DMS114 treated with DMSO at 0.1 percent for 48 hours (cell line): ENCODE results near the gene JAM3.

ENCODE experiments used
- DNase-seq: peaks from one replicate; lab custom pipeline; 2025; ENCODE audit not compliant: unreplicated experiment; lab: John Stamatoyannopoulos, UW

Gene JAM3

GRCh38 chr11:134143801-134144200 lies 74.9 kb downstream of the JAM3 start:
- no peak for DNase-seq

GRCh38 chr11:134144744-134145143 lies 75.9 kb downstream of the JAM3 start:
- DNase-seq, result no peak

DNA sequence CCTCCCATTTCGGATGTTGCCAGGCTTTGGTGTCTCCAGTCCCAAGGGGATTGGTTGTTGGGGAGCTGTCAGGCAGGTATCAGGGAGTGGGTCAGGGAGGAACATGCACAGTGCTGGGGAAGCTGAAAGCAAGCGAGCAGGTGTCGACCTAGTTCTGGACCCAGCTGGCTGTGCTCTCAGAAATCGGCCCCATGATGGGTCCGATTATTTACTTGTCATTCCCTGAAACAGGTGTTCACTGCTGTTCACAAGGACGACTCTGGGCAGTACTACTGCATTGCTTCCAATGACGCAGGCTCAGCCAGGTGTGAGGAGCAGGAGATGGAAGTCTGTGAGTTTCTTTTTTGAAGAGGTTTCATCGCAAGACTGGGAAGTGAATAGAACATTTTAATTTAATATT lies 76.8 kb downstream of the JAM3 start:
- no peak for DNase-seq

DNA sequence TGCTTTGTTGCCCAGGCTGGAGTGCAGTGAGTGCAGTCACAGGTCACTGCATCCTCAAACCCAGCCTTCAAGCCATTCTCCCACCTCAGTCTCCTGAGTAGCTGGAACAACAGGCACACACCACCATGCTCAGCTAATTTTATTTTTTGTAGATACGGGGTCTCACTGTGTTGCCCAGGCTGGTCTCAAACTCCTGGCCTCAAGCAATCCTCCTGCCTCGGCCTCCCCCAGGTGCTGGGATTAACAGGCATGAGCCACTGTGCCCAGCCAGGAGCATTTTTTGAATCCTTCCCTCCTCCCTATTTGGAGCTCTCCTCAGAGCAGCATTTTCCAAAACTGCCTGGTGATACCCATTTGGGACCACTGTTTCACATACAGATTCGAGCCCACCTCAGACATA lies 77.7 kb downstream of the JAM3 start:
- DNase-seq, result no peak

- DNase-seq, result no peak
Measured at GRCh38 chr11:134149371-134149770, 80.5 kb downstream of the JAM3 start.

DNA sequence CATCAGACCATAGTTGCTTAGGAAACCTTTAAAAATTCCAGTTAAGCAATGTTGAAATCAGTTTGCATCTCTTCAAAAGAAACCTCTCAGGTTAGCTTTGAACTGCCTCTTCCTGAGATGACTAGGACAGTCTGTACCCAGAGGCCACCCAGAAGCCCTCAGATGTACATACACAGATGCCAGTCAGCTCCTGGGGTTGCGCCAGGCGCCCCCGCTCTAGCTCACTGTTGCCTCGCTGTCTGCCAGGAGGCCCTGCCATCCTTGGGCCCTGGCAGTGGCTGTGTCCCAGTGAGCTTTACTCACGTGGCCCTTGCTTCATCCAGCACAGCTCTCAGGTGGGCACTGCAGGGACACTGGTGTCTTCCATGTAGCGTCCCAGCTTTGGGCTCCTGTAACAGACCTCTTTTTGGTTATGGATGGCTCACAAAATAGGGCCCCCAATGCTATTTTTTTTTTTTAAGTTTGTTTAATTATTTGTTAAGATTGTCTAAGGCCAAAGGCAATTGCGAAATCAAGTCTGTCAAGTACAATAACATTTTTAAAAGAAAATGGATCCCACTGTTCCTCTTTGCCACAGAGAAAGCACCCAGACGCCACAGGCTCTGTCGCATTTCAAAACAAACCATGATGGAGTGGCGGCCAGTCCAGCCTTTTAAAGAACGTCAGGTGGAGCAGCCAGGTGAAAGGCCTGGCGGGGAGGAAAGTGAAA lies 81.5 kb downstream of the JAM3 start:
- DNase-seq, result no peak

DNA sequence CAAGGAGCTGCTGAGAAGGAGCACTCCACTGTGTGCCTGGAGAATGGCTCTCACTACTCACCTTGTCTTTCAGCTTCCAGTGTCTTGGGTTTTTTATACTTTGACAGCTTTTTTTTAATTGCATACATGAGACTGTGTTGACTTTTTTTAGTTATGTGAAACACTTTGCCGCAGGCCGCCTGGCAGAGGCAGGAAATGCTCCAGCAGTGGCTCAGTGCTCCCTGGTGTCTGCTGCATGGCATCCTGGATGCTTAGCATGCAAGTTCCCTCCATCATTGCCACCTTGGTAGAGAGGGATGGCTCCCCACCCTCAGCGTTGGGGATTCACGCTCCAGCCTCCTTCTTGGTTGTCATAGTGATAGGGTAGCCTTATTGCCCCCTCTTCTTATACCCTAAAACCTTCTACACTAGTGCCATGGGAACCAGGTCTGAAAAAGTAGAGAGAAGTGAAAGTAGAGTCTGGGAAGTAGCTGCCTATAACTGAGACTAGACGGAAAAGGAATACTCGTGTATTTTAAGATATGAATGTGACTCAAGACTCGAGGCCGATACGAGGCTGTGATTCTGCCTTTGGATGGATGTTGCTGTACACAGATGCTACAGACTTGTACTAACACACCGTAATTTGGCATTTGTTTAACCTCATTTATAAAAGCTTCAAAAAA lies 82.3 kb downstream of the JAM3 start:
- no peak for DNase-seq

DNA sequence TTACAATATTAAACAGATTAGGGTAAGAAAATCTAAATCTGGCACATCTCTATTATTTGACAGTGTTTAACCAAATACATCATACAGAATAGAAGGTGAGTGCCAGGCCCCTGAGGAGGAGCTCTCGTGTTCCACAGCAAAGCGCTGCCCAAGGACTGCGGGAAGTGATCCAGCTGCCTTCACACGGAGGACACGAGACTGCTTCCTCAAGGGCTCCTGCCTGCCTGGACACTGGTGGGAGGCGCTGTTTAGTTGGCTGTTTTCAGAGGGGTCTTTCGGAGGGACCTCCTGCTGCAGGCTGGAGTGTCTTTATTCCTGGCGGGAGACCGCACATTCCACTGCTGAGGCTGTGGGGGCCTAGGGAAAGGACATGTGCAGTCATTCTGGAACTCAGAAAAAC lies 83.8 kb downstream of the JAM3 start:
- DNase-seq, result no peak

GRCh38 chr11:134153147-134153905 lies 84.5 kb downstream of the JAM3 start:
- DNase-seq, result no peak

GRCh38 chr11:134154441-134154840 lies 85.6 kb downstream of the JAM3 start:
- no peak for DNase-seq

- DNase-seq, result no peak
Measured at GRCh38 chr11:134155456-134155855, 86.6 kb downstream of the JAM3 start.

DNA sequence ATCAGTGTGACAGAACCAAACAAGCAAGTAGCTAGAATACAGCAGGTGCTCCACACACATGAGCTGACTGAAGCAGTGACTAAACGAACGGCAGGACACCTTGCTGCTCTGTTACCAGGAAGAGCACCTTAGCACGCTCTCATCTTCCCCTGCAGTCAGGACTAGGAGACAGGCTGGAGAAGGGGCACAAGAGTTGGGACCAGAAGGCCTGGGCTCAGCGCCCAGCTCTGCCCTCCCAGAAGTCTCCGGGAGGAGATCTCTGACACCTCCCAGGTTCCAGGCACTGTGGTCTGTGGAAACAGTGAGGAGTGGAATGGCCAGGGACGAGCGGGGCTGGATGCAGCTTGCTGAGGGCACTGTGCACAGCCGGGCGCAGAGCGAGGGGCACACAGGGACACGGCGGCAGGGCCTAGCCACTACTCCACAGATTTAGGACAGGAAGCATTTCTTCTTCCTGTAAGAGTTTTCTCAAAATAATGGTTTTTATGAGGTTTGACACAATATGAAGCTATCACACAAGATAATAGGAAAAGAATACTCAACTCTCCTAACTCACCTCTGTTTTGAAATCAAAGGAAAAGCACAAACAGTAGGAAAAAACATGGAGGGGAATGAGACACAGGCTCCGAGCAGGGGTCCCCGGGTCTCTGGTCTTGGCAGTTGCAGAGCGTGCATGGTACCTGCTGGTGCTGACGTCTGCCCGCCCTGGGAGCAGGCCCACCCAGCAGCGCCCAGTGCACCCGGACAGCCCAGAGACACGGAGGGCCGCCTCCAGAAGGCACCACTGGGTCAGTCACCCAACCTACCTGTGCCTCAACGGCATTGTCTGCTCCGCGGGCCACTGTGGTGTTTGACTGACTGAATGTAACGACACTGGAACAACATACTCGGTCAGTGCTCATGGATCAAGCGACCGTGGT lies 87.3 kb downstream of the JAM3 start:
- no peak for DNase-seq

- DNase-seq, result no peak
Measured at GRCh38 chr11:134157451-134157850, 88.6 kb downstream of the JAM3 start.

GRCh38 chr11:134158023-134158422 lies 89.2 kb downstream of the JAM3 start:
- DNase-seq, result no peak

- DNase-seq, result no peak
Measured at GRCh38 chr11:134159652-134160051, 90.8 kb downstream of the JAM3 start.

GRCh38 chr11:134164490-134165370 lies 95.9 kb downstream of the JAM3 start:
- no peak for DNase-seq

DNA sequence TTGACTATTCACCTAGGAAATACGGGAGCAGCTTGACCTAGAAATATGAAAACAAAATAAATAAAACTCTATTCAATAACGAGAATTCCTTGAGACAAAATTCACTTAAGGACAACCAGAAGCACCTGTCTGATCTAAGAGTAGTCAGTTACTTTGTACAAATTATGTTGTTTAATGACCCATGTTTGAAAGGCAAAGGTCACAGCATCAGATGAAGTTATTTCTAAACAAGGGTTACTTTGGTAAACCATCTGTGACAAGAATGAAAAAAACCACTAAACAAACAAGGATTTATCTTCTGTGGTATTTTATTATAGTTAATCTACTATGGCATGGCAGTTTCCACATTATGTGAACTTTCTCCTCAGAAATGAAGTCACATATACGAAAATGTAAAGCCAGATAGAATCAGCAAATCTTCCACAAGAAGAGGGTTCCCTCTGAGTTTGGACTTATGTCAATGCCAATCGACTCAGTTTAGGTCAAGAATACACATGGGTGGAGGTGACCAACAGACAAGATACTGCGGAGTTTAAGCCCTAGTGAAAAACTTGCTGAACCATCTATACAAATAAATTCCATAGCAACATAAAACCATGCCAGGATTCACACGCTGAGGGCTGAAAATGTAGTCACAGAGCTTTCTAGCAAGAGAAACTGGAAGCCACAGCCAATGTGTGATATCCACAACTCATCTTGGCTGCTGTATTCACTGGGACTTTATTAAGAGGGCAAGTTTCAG lies 101.5 kb downstream of the JAM3 start:
- DNase-seq, result no peak

GRCh38 chr11:134170919-134171281 lies 102.0 kb downstream of the JAM3 start:
- no peak for DNase-seq

DNA sequence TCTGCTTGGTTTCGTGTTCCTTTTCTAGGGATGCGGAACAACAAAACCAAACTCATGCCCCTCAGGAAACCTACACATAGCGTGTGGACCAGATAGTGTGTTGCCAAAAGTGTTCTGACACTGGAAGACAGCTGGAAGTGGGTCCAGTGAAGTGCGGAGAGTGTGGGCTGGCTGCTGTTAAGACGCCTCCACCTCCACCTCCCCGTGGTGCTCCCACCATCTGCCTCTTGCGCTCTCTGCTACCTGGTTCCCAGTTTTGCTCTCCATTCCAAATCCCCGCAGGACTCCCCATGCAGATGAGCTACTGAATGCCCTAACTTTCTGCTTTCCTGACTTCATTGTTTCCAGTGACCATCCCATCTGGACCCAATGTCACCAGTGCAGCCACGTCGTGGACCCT lies 103.1 kb downstream of the JAM3 start:
- DNase-seq, result no peak
